ENCODE results near the gene DMC1. TPM values are rescaled to one million over a fixed set of nuclear protein-coding genes. Genes with fewer than 3 reads are reported as not detected.
"Not testable (repeated sequence)": the region's sequence is repeated elsewhere in the genome, so short reads cannot be mapped to it uniquely, and the experiment has no call there.

Gene DMC1, protein sequence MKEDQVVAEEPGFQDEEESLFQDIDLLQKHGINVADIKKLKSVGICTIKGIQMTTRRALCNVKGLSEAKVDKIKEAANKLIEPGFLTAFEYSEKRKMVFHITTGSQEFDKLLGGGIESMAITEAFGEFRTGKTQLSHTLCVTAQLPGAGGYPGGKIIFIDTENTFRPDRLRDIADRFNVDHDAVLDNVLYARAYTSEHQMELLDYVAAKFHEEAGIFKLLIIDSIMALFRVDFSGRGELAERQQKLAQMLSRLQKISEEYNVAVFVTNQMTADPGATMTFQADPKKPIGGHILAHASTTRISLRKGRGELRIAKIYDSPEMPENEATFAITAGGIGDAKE
- 10 to 100 TPM; 16.3 to 18.9 TPM for total RNA-seq

DNA sequence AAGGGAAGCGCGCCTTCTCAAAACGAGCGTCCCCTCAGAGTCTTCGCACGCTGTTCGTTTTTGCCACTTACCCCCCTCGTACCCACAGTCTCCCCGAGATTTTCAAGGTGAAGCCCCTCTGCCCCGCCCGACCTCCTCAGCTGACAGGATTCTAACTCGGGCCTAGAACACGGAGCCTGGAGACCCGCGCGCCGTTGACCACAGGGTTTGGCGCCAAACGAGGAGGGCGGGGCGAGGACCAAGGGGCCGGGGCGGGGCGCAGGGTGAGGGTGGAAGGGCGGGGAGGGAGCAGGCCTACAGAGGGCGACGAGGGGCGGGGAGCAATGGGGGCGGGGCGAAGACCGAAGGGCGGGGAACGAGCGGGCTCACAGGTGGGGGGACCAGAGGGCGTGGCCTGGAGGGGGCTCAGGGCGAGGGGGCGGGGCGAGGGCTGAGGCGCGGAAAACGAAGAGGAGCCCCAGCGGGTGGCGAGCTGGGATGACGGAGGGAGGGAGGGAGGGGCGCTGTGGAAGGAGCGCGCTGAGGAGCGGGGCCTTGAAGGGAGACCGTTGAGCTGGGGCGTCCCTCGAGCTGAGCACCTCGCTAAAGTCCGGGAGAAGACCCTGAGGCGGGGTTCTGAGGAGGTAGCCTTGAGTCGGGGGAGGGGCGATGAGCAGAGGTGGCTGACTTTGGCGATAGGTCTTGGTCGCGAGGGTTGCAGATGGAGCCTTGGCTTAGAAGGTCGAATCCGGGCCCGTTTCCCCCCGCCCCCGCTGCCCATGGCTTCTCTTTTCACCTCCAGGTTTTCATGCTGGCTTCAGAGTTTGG lies at the start of gene DMC1:
TSS of gene DMC1 (minus strand) at position 212 of the 807 bp plus-strand sequence. CDS start 1,927 bp downstream, outside the sequence.
- ChIA-PET POLR2A (interaction anchor here (0.5 to 1.0 kb wide), 5 partner anchors 13 to 226 kb away, joined by 3 to 8 read pairs (median 3); no protein-coding TSS in a partner anchor), CTCF (interaction anchor here (0.6 to 3.3 kb wide), 7 partner anchors 43 to 518 kb away, joined by 3 to 10 read pairs (median 4); no protein-coding TSS in a partner anchor)
- peaks cover 11% of the 10 kb centered on the region for H3K36me3 Mint-ChIP-seq (ENCODE audit: low read depth)
- ATAC-seq (peak; percentile 94), DNase-seq (peak; percentile 100)
- peak within 1 kb of the TSS; percentile 97 for H3K27ac Mint-ChIP-seq
- intact Hi-C loops (cut with DNase I, micrococcal nuclease), result loop anchor here (1.0 to 10.0 kb wide), 23 partner anchors 63 to 932 kb away; partner anchors contain the start of genes DDX17 (in 2 of the 2), PICK1 (in 2 of the 2), ANKRD54 (in 1 of the 2) and C22orf23 (in 1 of the 2)
- H3K9me3 Mint-ChIP-seq (ENCODE audit: low read depth), result no peaks in the 10 kb centered on the region
- peaks cover 16% of the 10 kb centered on the region for H3K4me1 Mint-ChIP-seq
- H3K4me3 Mint-ChIP-seq, result peak within 1 kb of the TSS; percentile 95
- H3K27me3 Mint-ChIP-seq, result no peaks in the 10 kb centered on the region

GRCh38 chr22:38618682-38619081 lies 48.7 kb upstream of the DMC1 start:
- POLR2A ChIA-PET, result no interaction called here
- intact Hi-C loops (cut with DNase I, micrococcal nuclease), result no loop called here
- Mint-ChIP-seq H3K27me3 (peaks cover 10% of the 10 kb centered on the region), H3K27ac (no peak overlapping the region), H3K4me1 (no peaks in the 10 kb centered on the region), H3K4me3 (no peak overlapping the region), H3K9me3 (ENCODE audit: low read depth) (peaks cover 8% of the 10 kb centered on the region), H3K36me3 (ENCODE audit: low read depth) (peaks cover 2% of the 10 kb centered on the region)
- DNase-seq (no peak), ATAC-seq (no peak)
- CTCF ChIA-PET, result no interaction called here

DNA sequence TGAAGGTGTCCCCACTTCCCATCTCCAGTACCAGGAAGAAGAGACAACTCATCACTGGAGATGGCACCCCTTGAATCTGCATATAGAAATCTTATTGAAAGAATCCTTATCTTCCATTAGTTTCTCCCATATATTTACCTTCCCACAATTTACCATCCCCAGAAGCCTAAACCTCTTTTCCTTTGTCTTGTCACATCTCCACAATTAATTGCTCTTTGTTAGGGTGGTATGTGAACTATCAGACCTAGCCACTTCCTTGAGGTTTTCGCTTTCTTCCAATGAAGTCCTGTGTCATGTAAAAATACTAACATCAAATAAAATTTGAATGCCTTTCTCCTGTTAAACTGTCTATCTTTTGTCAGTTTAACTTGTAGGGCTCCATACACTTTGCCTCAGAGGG lies 48.3 kb upstream of the DMC1 start:
- Mint-ChIP-seq H3K4me1 (no peaks in the 10 kb centered on the region), H3K27me3 (peaks cover 10% of the 10 kb centered on the region), H3K27ac (no peak overlapping the region), H3K4me3 (no peak overlapping the region), H3K9me3 (ENCODE audit: low read depth) (peaks cover 8% of the 10 kb centered on the region), H3K36me3 (ENCODE audit: low read depth) (peaks cover 2% of the 10 kb centered on the region)
- ATAC-seq, result no peak
- DNase-seq, result no peak
- ChIA-PET POLR2A (no interaction called here), CTCF (no interaction called here)
- intact Hi-C loops (cut with DNase I, micrococcal nuclease), result no loop called here

- POLR2A ChIA-PET; H3K9me3 Mint-ChIP-seq (ENCODE audit: low read depth); H3K4me3 Mint-ChIP-seq; H3K27ac Mint-ChIP-seq; CTCF ChIA-PET; H3K4me1 Mint-ChIP-seq; DNase-seq; H3K36me3 Mint-ChIP-seq (ENCODE audit: low read depth); intact Hi-C loops (cut with DNase I, micrococcal nuclease); ATAC-seq: not testable (repeated sequence)
- peaks cover 10% of the 10 kb centered on the region for H3K27me3 Mint-ChIP-seq
Measured at GRCh38 chr22:38615064-38615405, 45.1 kb upstream of the DMC1 start.

DNA sequence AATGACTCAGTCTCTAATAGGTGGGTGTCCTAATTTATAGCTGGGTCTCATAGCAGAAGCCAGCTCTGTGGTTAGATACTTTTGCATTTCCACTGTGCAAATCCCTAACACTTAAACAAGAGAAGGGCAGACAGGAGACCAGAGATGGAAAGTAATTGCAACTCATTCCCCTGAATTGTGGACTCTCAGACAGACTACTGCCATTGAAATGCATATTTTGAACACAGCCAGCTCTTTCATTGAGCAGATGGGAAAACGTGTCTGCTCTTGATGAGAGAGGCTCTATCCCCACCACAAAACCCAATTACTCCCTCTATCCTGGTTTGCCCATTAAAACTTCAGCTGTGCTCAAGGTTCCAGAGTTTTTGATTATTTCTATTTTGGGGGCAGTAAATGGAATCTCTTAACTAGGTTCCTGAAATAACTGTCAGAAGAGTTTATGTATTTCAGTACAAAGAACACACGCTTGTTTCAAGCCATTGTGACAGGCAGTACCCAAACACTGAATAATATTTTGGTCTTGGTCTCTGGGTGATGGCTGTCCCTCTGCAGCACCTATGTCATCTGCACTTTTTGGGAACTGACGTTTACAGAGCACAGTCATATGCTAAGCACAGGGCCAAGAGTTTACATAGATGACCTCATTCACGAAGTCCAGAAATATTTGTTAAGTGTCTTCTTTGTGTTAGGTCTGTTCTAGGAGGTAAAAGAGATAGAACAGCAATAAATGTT lies 44.5 kb upstream of the DMC1 start:
- intact Hi-C loops (cut with DNase I, micrococcal nuclease), result no loop called here
- ATAC-seq (no peak), DNase-seq (no peak)
- POLR2A ChIA-PET, result no interaction called here
- peaks cover 9% of the 10 kb centered on the region for H3K27me3 Mint-ChIP-seq
- no peak overlapping the region for H3K27ac Mint-ChIP-seq
- peaks cover 8% of the 10 kb centered on the region for H3K9me3 Mint-ChIP-seq (ENCODE audit: low read depth)
- H3K36me3 Mint-ChIP-seq (ENCODE audit: low read depth), result peaks cover 2% of the 10 kb centered on the region
- no peak overlapping the region for H3K4me3 Mint-ChIP-seq
- no peaks in the 10 kb centered on the region for H3K4me1 Mint-ChIP-seq
- CTCF ChIA-PET, result interaction anchor here (0.9 kb wide), 1 partner anchor 67 kb away, joined by 3 read pairs; the partner anchor contains the start of gene TOMM22

DNA sequence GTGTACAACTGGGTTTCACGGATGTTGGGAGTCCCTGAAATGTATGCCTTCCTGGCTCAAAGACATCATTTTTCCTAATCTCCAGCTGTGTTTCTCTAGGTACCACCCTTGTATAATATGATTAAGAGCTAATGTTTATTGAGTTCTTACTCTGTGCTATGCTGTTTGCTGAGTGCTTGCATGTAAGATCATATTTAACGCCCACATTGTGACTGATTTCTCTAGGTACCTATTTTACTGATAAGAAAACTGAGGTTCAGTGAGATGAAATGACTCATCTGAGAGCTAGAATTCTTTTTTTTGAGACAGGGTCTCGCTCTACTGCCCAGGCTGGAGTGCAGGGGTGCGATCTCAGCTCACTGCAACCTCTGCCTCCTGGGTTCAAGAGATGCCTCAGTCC lies 43.6 kb upstream of the DMC1 start:
- H3K4me1 Mint-ChIP-seq, result no peaks in the 10 kb centered on the region
- H3K4me3 Mint-ChIP-seq, result no peak overlapping the region
- intact Hi-C loops (cut with DNase I, micrococcal nuclease), result no loop called here
- peak; percentile 90 for ATAC-seq
- POLR2A ChIA-PET, result interaction anchor here (0.5 kb wide), 1 partner anchor 35 kb away, joined by 3 read pairs; no protein-coding TSS in a partner anchor
- peaks cover 5% of the 10 kb centered on the region for H3K9me3 Mint-ChIP-seq (ENCODE audit: low read depth)
- no peak for DNase-seq
- H3K27ac Mint-ChIP-seq, result no peak overlapping the region
- CTCF ChIA-PET, result interaction anchor here (0.9 kb wide), 1 partner anchor 68 kb away, joined by 3 read pairs; the partner anchor contains the start of gene TOMM22
- H3K27me3 Mint-ChIP-seq, result peaks cover 5% of the 10 kb centered on the region
- H3K36me3 Mint-ChIP-seq (ENCODE audit: low read depth), result no peaks in the 10 kb centered on the region

DNA sequence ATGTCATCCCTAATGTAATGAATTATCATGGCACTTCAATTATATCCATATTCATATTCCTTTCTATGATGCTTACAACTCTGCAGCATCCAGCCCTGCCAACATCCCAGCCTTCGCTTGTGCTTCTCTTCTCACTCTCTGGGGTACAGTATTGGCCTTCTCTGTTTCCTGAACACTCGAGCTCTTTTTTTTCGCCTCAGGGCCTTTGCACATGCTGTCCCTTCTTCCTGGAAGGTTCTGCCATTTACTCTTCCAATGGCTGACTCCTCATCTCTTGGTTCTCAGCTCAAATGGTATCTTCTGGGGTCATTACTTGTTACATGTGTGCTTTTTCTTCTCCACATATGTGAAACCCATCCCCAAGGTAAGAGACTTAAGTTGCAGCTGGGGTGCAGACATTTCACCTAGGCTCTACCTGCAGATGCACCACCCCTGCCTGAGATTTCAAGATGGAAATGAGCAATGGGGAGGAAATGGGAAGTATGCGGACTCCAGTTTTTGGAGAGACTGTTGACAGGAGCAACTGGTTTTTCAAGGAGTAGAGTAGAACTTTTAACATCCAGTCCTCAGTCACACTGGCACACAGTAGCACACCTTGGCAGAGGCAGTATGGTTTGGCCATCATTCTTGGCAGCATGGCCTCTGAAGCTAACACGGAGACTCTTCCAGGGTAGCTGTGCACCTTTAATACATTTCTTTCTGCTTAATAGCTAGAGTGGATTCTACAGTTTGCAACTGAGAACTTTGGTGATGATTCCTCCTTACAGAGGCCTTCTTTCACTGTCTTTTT lies 42.4 kb upstream of the DMC1 start:
- ATAC-seq (no peak), DNase-seq (no peak)
- Mint-ChIP-seq H3K4me1 (no peaks in the 10 kb centered on the region), H3K27ac (no peak overlapping the region), H3K9me3 (ENCODE audit: low read depth) (no peaks in the 10 kb centered on the region), H3K36me3 (ENCODE audit: low read depth) (no peaks in the 10 kb centered on the region), H3K27me3 (peaks cover 5% of the 10 kb centered on the region), H3K4me3 (no peak overlapping the region)
- ChIA-PET CTCF (interaction anchor here (0.6 kb wide), 1 partner anchor 150 kb away, joined by 3 read pairs; no protein-coding TSS in a partner anchor), POLR2A (no interaction called here)
- intact Hi-C loops (cut with DNase I, micrococcal nuclease), result no loop called here

- CTCF ChIA-PET, result interaction anchor here (0.6 kb wide), 1 partner anchor 149 kb away, joined by 3 read pairs; no protein-coding TSS in a partner anchor
- H3K4me3 Mint-ChIP-seq, result no peak overlapping the region
- ATAC-seq (no peak), DNase-seq (no peak)
- POLR2A ChIA-PET, result no interaction called here
- H3K4me1 Mint-ChIP-seq, result no peaks in the 10 kb centered on the region
- no peak overlapping the region for H3K27ac Mint-ChIP-seq
- H3K36me3 Mint-ChIP-seq (ENCODE audit: low read depth), result no peaks in the 10 kb centered on the region
- no peaks in the 10 kb centered on the region for H3K9me3 Mint-ChIP-seq (ENCODE audit: low read depth)
- intact Hi-C loops (cut with DNase I, micrococcal nuclease), result no loop called here
- peaks cover 2% of the 10 kb centered on the region for H3K27me3 Mint-ChIP-seq
Measured at GRCh38 chr22:38611559-38611958, 41.6 kb upstream of the DMC1 start.

- Mint-ChIP-seq H3K4me3 (no peak overlapping the region), H3K27me3 (peaks cover 1% of the 10 kb centered on the region), H3K4me1 (no peaks in the 10 kb centered on the region), H3K36me3 (ENCODE audit: low read depth) (no peaks in the 10 kb centered on the region), H3K9me3 (ENCODE audit: low read depth) (no peaks in the 10 kb centered on the region), H3K27ac (no peak overlapping the region)
- ATAC-seq, result no peak
- POLR2A ChIA-PET, result no interaction called here
- no peak for DNase-seq
- CTCF ChIA-PET, result no interaction called here
- intact Hi-C loops (cut with DNase I, micrococcal nuclease), result no loop called here
Measured at GRCh38 chr22:38610234-38610633, 40.3 kb upstream of the DMC1 start.

GRCh38 chr22:38608992-38609750 lies 39.2 kb upstream of the DMC1 start:
- Mint-ChIP-seq H3K4me1 (no peaks in the 10 kb centered on the region), H3K27me3 (peaks cover 1% of the 10 kb centered on the region), H3K36me3 (ENCODE audit: low read depth) (no peaks in the 10 kb centered on the region), H3K27ac (no peak overlapping the region), H3K9me3 (ENCODE audit: low read depth) (no peaks in the 10 kb centered on the region), H3K4me3 (no peak overlapping the region)
- intact Hi-C loops (cut with DNase I, micrococcal nuclease), result no loop called here
- CTCF ChIA-PET, result interaction anchor here (0.6 kb wide), 1 partner anchor 346 kb away, joined by 3 read pairs; no protein-coding TSS in a partner anchor
- DNase-seq, result no peak
- no peak for ATAC-seq
- POLR2A ChIA-PET, result no interaction called here

Measured in activated CD4-positive, alpha-beta T cell treated with anti-CD3 and anti-CD28 coated beads for 36 hours (primary cell).